GM21381 (cell line): ENCODE data around the gene ALAS1.

Experiments used
- ATAC-seq: cut with Tn5 transposase; IDR thresholded peaks from one replicate; pipeline ENCODE4 v1.9.1; 2021; ENCODE audit warnings: mild to moderate bottlenecking, moderate library complexity; ENCODE audit not compliant: unreplicated experiment

The ALAS1 gene

GRCh38 chr3:52248816-52249547, 51.0 kb downstream of the ALAS1 start:
- no peak for ATAC-seq

- ATAC-seq = no peak
These were observed 51.7 kb downstream of the ALAS1 start for GRCh38 chr3:52249683-52250082.

- no peak for ATAC-seq
These were observed 52.2 kb downstream of the ALAS1 start for GRCh38 chr3:52250122-52250521.

GRCh38 chr3:52253314-52254304, 55.6 kb downstream of the ALAS1 start:
- peak; percentile 90 for ATAC-seq

GRCh38 chr3:52254608-52255007, 56.6 kb downstream of the ALAS1 start:
- ATAC-seq = no peak

- no peak for ATAC-seq
These were observed 58.2 kb downstream of the ALAS1 start for GRCh38 chr3:52256159-52256558.

- no peak for ATAC-seq
These were observed 58.7 kb downstream of the ALAS1 start for GRCh38 chr3:52256622-52257021.

- ATAC-seq = no peak
These were observed 60.0 kb downstream of the ALAS1 start for GRCh38 chr3:52257911-52258310.

GRCh38 chr3:52259035-52259434, 61.1 kb downstream of the ALAS1 start:
- no peak for ATAC-seq

- ATAC-seq = no peak
These were observed 61.5 kb downstream of the ALAS1 start for GRCh38 chr3:52259448-52259847.

GRCh38 chr3:52262447-52262846, 64.5 kb downstream of the ALAS1 start:
- no peak for ATAC-seq
